Erythroblast (primary cell): ENCODE results near the gene SLC22A31.

Source experiments
- GATA1 ChIP-seq: IDR thresholded peaks from 2 replicates; pipeline ENCODE4 v1.6.1; 2011; ENCODE audit warnings: low read depth, mild to moderate bottlenecking, control low read depth, low read length, moderate library complexity
- POLR2A ChIP-seq: IDR thresholded peaks from 2 replicates; pipeline ENCODE4 v1.6.1; 2011; ENCODE audit warnings: mild to moderate bottlenecking, low read length

GRCh38 chr16:89216315-89217137 is 16.2 kb upstream of the SLC22A31 start:
- TF ChIP-seq POLR2A: no peak
- TF ChIP-seq GATA1: no peak
